Thymus (tissue), 11 donors: ENCODE data around the gene GRIK3. TPM values are rescaled to one million over a fixed set of nuclear protein-coding genes. Genes with fewer than 3 reads are reported as not detected.

ENCODE experiments used
- DNase-seq, 9 donors: peaks; one replicate each; pipeline ENCODE4 v3.0.0-alpha.2; 2013; ENCODE audit warnings: low spot score in 9 of 9, low read depth in 6 of 9, missing footprints in 1 of 9
- H3K27ac ChIP-seq, 2 donors: one replicate each; pipeline ENCODE4 v1.5.1; 2013; ENCODE audit warnings: control low read depth in 1 of 2, low read depth in 1 of 2, low read length in 1 of 2, mild to moderate bottlenecking in 1 of 2, moderate library complexity in 1 of 2
- H3K27me3 ChIP-seq, 2 donors: one replicate each; pipeline ENCODE4 v1.5.1; 2013; ENCODE audit warnings: low read length in 1 of 2; ENCODE audit not compliant: control insufficient read depth in 2 of 2, insufficient read depth in 1 of 2
- H3K36me3 ChIP-seq, 2 donors: one replicate each; pipeline ENCODE4 v1.5.1; 2013; ENCODE audit warnings: low read length in 1 of 2, mild to moderate bottlenecking in 1 of 2, moderate library complexity in 1 of 2; ENCODE audit not compliant: control insufficient read depth in 2 of 2, insufficient read depth in 2 of 2
- H3K4me1 ChIP-seq, 2 donors: one replicate each; pipeline ENCODE4 v1.5.1; 2013; ENCODE audit warnings: low read length in 2 of 2; ENCODE audit not compliant: control insufficient read depth in 2 of 2, insufficient read depth in 2 of 2
- H3K4me3 ChIP-seq, 2 donors: one replicate each; pipeline ENCODE4 v1.5.1; 2013; ENCODE audit warnings: low read length in 2 of 2, control low read depth in 1 of 2, mild to moderate bottlenecking in 1 of 2
- H3K9me3 ChIP-seq, 2 donors: one replicate each; pipeline ENCODE4 v1.5.1; 2013; ENCODE audit warnings: low read length in 1 of 2, mild to moderate bottlenecking in 1 of 2; ENCODE audit not compliant: control insufficient read depth in 2 of 2, insufficient read depth in 1 of 2
- WGBS: extraction: QIAGEN DNeasy Blood & Tissue Kit; methylation state at CpG from one replicate; pipeline ENCODE4 v1.1.7; 2013; 5-methylcytosine and 5-hydroxymethylcytosine counted together
- polyA plus RNA-seq: library from polyadenylated mRNA; stranded (reverse); fragments of 200-250 nt; gene quantifications from one replicate; pipeline ENCODE4 v1.2.3, GENCODE V29; 2013
- total RNA-seq: library from RNA; stranded (reverse); fragments of 120-200 nt; gene quantifications from one replicate; pipeline ENCODE4 v1.2.4, GENCODE V29; 2013
- donor health status: healthy.

GRIK3 gene
- total and polyA plus RNA-seq, 2 donors, result 0.05 to 0.16 TPM

- 23% methylated on average over 1 of the region's 1 CpG for WGBS
- H3K9me3 ChIP-seq, result no peaks in the 10 kb centered on the region
- no peak overlapping the region for H3K4me3 ChIP-seq
- no peaks in the 10 kb centered on the region for H3K36me3 ChIP-seq
- no peak for DNase-seq
- H3K27me3 ChIP-seq, result peaks cover 2% of the 10 kb centered on the region in 2 donors
- H3K27ac ChIP-seq, result no peak overlapping the region
- H3K4me1 ChIP-seq, result no peaks in the 10 kb centered on the region
Measured at GRCh38 chr1:36847186-36847585, 187.1 kb downstream of the GRIK3 start.

- no peaks in the 10 kb centered on the region for H3K9me3 ChIP-seq
- no peak overlapping the region for H3K27ac ChIP-seq
- H3K36me3 ChIP-seq, result no peaks in the 10 kb centered on the region
- no peak for DNase-seq
- no peak overlapping the region for H3K4me3 ChIP-seq
- H3K27me3 ChIP-seq, result peaks cover 2% of the 10 kb centered on the region in 2 donors
- no peaks in the 10 kb centered on the region for H3K4me1 ChIP-seq
- WGBS, result 36% methylated on average over 1 of the region's 1 CpG
Measured at GRCh38 chr1:36846357-36846756, 188.0 kb downstream of the GRIK3 start.

- Histone ChIP-seq H3K36me3 (no peaks in the 10 kb centered on the region), H3K27ac (no peak overlapping the region), H3K9me3 (no peaks in the 10 kb centered on the region), H3K4me1 (no peaks in the 10 kb centered on the region), H3K4me3 (no peak overlapping the region), H3K27me3 (peaks cover 2% of the 10 kb centered on the region in 2 donors)
- 84% methylated on average over 14 of the region's 14 CpGs for WGBS
- DNase-seq, result no peak
Measured at GRCh38 chr1:36845802-36846201, 188.5 kb downstream of the GRIK3 start.

GRCh38 chr1:36844917-36845316, 189.4 kb downstream of the GRIK3 start:
- no peaks in the 10 kb centered on the region for H3K9me3 ChIP-seq
- WGBS, result 78% methylated on average over 9 of the region's 9 CpGs
- H3K27me3 ChIP-seq, result peaks cover 2% of the 10 kb centered on the region in 2 donors
- H3K4me1 ChIP-seq, result no peaks in the 10 kb centered on the region
- DNase-seq, result no peak
- no peaks in the 10 kb centered on the region for H3K36me3 ChIP-seq
- no peak overlapping the region for H3K4me3 ChIP-seq
- no peak overlapping the region for H3K27ac ChIP-seq

GRCh38 chr1:36843906-36844610, 190.3 kb downstream of the GRIK3 start:
- H3K9me3 ChIP-seq, result no peaks in the 10 kb centered on the region
- no peaks in the 10 kb centered on the region for H3K4me1 ChIP-seq
- no peak for DNase-seq
- H3K27me3 ChIP-seq, result no peaks in the 10 kb centered on the region
- H3K27ac ChIP-seq, result no peak overlapping the region
- H3K36me3 ChIP-seq, result no peaks in the 10 kb centered on the region
- no peak overlapping the region for H3K4me3 ChIP-seq
- 87% methylated on average over 11 of the region's 11 CpGs for WGBS

- Histone ChIP-seq H3K4me3 (no peak overlapping the region), H3K27me3 (no peaks in the 10 kb centered on the region), H3K36me3 (no peaks in the 10 kb centered on the region), H3K9me3 (no peaks in the 10 kb centered on the region), H3K27ac (no peak overlapping the region), H3K4me1 (no peaks in the 10 kb centered on the region)
- no peak for DNase-seq
- WGBS, result 91% methylated on average over 11 of the region's 11 CpGs
Measured at GRCh38 chr1:36843027-36843426, 191.3 kb downstream of the GRIK3 start.

GRCh38 chr1:36842448-36842847, 191.9 kb downstream of the GRIK3 start:
- no peaks in the 10 kb centered on the region for H3K27me3 ChIP-seq
- no peak overlapping the region for H3K27ac ChIP-seq
- no peak for DNase-seq
- WGBS, result 66% methylated on average over 7 of the region's 7 CpGs
- H3K4me1 ChIP-seq, result no peaks in the 10 kb centered on the region
- H3K36me3 ChIP-seq, result no peaks in the 10 kb centered on the region
- H3K9me3 ChIP-seq, result no peaks in the 10 kb centered on the region
- no peak overlapping the region for H3K4me3 ChIP-seq

GRCh38 chr1:36839485-36839884, 194.8 kb downstream of the GRIK3 start:
- no peaks in the 10 kb centered on the region for H3K9me3 ChIP-seq
- no peaks in the 10 kb centered on the region for H3K27me3 ChIP-seq
- no peak for DNase-seq
- no peak overlapping the region for H3K27ac ChIP-seq
- WGBS, result 91% methylated on average over 2 of the region's 2 CpGs
- H3K4me3 ChIP-seq, result no peak overlapping the region
- no peaks in the 10 kb centered on the region for H3K36me3 ChIP-seq
- H3K4me1 ChIP-seq, result no peaks in the 10 kb centered on the region

GRCh38 chr1:36838888-36839287, 195.4 kb downstream of the GRIK3 start:
- no peaks in the 10 kb centered on the region for H3K27me3 ChIP-seq
- DNase-seq, result no peak
- 56% methylated on average over 8 of the region's 8 CpGs for WGBS
- no peak overlapping the region for H3K4me3 ChIP-seq
- H3K9me3 ChIP-seq, result no peaks in the 10 kb centered on the region
- H3K4me1 ChIP-seq, result no peaks in the 10 kb centered on the region
- no peaks in the 10 kb centered on the region for H3K36me3 ChIP-seq
- no peak overlapping the region for H3K27ac ChIP-seq
